ENCODE measurements around the gene NGEF.
"Not testable (repeated sequence)": the region's sequence is repeated elsewhere in the genome, so short reads cannot be mapped to it uniquely, and the experiment has no call there.

NGEF gene

GRCh38 chr2:233022561-233022960, 9.5 kb upstream of the NGEF start:
- no peak for DNase-seq

GRCh38 chr2:233021771-233022170, 8.7 kb upstream of the NGEF start:
- no peak for DNase-seq

- DNase-seq, result no peak
Observed at GRCh38 chr2:233020454-233020853, 7.4 kb upstream of the NGEF start.

DNA sequence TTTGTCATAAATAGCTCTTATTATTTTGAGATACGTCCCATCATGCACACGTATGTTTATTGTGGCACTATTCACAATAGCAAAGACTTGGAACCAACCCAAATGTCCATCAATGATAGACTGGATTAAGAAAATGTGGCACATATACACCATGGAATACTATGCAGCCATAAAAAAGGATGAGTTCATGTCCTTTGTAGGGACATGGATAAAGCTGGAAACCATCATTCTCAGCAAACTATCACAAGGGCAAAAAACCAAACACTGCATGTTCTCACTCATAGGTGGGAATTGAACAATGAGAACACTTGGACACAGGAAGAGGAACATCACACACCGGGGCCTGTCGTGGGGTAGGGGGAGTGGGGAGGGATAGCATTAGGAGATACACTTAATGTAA, 6.6 kb upstream of the NGEF start:
- not testable (repeated sequence) for DNase-seq

- DNase-seq, result no peak
Observed at GRCh38 chr2:233017947-233018346, 4.9 kb upstream of the NGEF start.

DNA sequence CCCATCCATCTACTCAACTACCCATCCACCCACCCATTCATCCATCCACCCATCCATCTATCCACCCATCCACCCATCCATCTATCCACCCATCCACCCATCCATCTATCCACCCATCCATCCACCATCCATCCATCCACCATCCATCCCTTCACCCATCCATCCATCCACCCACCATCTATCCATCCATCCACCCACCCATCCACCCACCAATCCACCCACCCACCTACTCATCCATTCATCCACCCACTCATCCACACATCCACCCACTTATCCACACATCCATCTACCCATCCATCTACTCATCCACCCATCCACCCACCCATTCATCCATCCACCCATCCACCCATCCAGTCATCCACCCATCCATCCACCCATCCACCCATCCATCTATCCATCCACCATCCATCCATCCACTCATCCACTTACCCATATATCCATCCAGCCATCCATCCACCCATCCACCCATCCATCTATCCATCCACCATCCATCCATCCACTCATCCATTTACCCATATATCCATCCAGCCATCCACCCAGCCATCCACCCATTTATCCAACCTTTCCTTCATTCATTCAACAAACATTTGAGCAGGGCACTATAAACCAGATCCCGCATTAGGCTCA, 2.1 kb upstream of the NGEF start:
- no peak for DNase-seq

DNA sequence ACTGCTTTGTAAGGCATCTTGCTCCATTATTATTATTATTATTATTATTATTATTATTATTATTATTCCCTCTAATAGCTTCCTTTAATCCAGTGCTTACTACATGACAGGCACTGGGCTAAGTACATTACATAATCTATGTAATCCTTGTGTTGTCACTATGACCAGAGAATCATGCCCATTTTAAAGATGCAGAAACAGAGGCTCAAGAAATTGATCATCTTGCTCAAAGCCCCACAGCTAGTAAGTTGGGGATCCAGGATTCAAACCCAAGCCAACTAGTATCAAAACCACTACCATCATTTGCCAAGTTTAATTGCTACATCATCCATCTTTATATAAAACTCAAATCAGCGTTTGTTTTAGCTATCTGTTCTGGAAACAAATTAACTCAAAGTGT, 594 bp upstream of the NGEF start:
- DNase-seq, result no peak

DNA sequence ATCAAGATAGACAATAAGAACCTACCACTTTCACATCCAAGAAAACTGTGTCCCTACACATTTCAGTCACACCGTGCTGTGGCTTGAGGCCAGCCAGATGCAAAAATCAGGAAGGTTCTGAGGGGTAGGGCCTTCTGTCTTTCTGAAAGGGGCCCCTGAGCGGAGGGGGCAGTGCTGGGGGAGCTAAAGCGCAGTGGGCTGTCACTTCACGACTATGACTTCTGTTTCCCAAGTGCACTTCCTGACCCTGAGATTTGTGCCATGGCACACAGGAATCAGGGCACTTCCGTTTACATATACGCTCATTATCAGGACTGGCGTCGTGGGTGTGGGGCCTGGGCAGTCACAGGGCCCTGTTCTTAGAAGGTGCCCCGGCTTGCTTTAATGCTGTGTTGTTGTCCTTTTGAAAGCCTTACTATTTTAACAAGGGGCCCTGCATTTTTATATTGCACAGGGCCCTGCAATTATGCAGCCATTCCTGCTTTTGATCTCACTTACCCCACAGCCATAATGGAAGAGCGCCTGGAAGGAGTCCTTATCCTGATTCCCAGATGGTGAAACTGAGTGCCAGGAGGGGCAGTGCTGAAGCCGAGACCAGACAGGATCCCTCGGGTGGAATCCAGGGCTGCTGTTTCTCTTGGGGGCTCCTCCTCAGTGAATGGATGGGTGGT, 620 bp downstream of the NGEF start:
- DNase-seq, result no peak

GRCh38 chr2:233011702-233012131, 1.3 kb downstream of the NGEF start:
- no peak for DNase-seq

GRCh38 chr2:233011268-233011650, 1.8 kb downstream of the NGEF start:
- no peak for DNase-seq

DNA sequence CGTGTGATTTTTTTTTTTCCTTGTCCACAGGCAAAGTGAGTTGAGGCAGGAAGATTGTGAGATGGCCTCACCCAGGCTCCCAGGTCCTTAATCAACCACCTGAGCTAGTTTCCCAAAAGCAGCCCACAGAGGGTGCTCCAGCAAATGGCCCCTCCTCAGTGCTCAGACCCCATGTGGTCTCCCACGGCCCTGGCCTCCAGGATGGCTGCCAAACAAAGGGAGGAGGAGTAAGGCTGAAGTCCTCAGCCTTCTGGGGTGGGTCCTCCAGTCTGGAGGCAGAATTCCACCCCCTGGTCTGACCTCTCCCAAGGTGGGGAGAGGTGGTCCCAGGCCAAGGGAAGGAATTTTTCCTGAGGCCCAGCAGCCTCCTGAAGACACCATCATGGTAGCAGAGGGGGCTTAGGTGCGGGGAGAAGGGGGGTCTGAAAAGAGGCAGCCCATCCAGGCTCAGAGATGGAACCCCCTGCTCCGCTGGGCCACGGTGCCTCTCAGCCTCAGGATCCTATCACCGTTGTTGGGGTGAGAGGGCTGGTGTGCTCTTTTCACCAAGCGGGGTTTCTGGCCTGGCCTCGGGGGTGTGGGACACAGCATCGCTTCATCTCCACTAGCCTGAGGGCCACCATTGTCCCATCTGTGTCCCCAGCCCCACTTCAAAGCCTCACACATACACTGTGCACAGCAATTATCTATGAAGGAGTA, 2.3 kb downstream of the NGEF start:
- no peak for DNase-seq

DNA sequence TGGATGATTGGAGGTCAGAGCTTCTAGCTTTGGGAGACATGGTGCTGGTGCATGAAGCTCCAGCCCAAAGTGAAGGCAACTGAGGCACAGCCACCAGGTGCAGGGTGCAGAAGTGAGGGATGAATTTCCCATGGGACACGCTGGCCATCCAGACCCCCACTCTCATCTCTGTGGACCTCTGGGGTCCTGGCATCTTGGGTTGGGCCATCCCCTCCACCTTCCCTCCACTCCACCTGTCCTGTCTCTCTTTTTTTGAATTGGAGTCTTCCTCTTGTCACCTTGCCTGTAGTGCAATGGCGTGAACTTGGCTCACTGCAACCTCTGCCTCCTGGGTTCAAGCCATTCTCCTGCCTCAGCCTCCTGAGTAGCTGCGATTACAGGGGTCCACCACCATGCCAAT, 3.4 kb downstream of the NGEF start:
- DNase-seq, result no peak

GRCh38 chr2:233007739-233008138, 5.3 kb downstream of the NGEF start:
- no peak for DNase-seq

DNA sequence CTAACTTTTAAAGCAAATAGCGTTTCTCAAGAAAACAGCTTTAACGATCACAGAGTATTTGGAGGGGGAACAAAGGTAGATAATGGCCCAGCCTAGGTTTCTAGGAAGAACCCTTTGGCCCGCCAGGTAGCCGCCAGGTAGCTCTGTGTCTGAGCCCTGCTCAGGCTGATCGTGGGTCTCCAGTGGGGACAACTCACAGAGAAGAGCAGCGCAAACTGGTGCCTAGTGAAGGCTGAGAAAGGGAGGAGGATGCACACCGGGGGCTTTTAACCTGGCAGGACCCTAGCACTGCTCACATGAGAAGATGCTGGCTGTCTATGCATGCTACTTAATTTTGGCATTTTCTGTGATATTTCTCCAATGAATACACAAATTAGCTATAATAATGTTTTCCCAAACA, 5.8 kb downstream of the NGEF start:
- DNase-seq, result no peak

DNA sequence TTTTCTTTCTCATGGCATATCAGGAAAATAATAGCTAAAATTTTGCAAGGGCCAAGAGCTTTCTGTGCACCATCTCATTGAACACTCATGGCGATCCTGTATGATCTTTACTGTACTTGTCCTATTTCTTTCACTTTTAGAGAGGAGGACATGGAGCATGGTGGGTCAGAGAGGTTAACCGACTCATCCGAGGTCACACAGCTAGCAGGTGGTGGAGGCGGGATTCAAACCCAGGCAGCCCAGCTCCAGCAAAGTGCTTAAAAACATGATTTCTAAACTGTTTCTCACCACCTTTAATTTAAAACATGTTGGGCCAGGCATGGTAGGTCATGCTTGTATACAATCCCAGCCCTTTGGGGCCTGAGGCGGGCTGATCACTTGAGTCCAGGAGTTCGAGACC, 6.4 kb downstream of the NGEF start:
- DNase-seq, result no peak

DNA sequence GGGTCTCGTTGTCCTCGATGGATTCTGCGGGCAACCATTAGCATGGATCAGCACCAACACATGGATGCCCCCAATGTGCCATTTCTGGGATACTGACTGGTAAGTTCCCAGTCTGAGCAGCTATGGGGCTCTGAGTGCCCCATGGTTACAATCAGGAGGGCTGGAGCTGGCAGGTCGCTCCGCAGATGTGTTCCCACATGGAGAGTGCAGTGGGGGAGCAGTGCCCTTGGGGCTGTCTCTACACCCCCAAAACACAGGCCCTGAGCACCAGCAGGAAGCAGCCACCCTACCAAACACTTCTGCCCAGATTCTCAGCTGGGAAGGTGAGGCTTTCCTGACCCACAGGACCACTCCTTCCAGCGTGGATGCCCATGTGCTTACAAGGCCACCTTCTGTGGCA, 8.0 kb downstream of the NGEF start:
- DNase-seq, result no peak

DNA sequence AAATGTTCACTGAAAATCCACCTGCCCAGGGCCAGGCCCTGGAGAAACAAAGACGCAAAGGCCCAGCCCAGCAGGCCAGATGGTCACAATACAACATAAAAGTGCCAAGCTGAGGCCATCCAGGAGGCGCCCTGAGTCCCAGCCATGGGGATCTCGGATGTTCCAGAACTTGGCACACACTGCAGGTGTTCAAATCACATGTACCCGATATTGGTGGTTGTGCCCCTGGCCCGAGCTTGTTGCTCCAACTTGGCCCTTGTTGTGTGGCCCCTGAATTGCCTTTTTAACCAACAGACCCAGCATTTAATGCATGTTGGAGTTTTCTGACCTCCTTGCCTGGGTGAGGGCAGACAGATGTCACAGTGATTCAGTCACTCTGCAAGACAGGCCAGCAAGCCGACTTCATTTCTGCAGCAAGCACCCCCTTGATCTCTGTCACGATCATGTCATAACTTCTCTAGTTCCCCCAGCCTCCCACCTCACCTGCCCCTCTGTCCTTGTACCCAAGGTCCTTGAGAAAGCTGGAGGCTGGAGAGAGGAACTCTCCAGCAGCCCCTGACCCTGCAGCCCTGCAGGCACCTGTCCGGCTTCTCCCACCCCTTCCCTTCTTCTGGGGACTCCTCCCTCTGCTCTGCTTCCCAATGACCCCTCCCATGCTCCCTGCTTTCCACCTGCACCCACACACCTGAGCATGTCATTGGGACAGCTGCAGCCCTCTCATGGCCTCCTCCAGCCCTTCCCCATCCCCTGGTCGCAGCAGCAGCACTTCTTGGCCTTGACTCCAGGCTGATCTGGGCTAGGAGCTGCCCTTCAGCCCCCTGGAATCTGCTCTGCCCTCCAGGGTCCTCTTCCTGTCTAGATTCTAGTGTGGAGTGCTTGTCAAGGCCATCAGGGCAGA, 9.1 kb downstream of the NGEF start:
- no peak for DNase-seq

DNA sequence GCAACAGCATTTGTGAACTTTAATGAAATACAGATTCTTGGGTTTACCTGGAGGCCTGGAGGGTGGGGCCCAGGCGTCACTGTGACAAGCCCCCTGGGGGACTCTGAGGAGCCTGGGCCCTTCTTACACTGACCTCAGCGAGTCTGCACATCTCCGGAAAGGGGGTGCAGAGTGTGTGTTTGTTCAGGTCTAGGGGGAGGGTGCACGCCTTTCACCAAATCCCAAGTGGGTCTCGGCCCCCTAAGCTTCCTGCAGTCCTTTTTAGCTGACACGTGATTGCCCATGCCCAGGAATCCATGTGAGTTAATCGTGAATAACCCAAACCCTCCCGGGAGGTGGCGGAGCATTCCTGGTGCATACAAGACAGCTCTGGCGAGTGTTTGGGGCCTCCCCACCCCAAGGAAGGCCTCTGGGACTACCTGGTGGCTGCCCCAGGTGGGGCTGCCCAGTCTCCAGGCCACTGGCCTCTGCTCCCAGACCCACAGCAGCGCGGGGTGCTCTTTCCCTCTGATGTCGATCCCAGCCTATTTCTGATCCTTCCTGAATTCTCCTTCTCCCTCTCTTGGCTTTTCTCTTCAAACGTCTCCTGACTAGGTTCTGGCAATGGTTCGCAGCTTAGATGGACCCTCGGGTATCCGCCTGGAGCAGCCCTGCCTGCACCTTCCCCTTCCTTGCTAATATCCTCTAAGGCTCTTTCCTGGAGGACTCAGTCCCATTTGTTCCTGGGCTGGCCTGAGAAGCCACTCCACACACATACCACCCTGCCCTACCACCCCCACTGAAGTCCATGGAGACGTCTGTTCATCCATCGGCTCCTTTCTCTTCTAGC, 10.0 kb downstream of the NGEF start:
- DNase-seq, result no peak

DNA sequence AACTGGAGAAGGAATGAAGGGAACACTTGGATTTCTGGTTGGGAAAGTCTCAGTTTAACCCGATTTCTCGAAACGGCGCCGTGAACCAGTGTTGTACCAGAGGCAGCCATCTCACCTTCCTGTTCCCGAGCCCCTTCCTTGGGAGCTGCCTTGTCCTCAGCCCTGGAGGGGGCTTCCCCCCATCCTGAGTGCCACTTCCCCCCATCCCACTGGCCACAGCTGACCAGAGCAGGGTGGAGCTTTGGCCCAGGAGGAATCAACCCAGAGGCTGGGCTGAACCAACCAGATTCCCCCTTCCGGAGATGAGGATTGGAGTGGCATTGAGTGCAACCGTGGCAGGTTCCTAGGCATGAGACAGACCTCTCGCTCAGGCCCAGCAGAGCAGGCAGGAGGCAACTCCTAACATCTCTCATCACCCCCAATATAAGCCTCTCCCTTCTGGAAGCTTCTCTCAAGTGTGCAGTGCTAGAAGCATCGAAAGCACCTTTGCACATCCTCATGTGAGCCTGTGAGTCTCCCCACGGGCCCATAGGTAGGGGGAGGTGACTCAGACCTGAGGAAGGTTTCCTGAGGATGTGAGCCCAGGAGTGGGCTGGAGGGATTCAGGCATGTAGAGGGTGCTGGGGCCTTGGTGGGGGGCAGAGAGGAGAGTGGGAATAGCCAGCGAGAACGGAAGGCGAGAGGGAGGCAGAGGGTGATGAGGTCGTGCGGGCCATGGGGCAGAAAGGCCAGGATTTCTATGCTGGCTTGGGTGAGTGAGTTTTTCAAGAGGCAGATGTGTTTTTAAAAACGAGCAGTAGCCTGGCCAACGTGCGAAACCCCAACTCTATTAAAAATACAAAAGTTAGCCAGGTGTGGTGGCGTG, 11.9 kb downstream of the NGEF start:
- no peak for DNase-seq

DNA sequence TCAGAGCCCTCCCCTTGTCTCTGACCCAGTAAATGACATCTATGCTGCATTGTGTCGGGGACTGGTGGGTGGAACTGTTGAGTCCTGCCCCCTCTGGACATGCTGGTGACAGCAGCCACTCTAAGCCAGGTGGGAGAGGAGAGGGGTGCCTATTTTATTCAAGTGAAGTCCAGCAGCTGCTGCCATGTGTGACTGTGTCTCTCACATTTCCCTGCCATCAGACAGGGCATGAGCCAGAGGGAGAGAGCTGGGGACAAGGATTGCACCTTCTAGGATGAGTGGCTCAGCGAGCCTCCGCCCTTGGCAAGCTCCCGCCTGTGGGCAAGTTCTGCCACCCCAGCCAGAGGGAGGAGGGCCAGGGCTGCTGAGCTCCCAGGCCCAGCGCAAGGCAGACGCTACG, 13.7 kb downstream of the NGEF start:
- DNase-seq, result no peak

DNA sequence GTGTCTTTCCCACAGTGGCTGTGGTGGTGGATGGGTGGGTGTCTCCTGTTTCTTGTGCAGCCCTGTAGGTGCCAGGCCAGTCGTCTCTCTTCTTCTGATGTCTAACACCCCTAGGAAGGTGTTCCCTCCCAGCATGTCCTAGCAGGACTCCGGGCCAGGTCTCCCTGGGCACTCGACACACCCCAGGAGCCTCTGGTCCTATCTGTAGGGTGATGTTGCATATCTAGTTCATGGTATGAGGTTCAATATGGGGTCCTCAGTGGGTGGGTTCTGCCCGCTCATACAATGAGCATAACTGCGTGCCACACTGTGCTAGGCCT, 14.4 kb downstream of the NGEF start:
- DNase-seq, result no peak
